GM21529 (cell line): ENCODE measurements around the gene SCN8A.

Experiments
- ATAC-seq: cut with Tn5 transposase; IDR thresholded peaks from one replicate; pipeline ENCODE4 v1.9.1; 2021; ENCODE audit not compliant: unreplicated experiment

SCN8A gene

DNA sequence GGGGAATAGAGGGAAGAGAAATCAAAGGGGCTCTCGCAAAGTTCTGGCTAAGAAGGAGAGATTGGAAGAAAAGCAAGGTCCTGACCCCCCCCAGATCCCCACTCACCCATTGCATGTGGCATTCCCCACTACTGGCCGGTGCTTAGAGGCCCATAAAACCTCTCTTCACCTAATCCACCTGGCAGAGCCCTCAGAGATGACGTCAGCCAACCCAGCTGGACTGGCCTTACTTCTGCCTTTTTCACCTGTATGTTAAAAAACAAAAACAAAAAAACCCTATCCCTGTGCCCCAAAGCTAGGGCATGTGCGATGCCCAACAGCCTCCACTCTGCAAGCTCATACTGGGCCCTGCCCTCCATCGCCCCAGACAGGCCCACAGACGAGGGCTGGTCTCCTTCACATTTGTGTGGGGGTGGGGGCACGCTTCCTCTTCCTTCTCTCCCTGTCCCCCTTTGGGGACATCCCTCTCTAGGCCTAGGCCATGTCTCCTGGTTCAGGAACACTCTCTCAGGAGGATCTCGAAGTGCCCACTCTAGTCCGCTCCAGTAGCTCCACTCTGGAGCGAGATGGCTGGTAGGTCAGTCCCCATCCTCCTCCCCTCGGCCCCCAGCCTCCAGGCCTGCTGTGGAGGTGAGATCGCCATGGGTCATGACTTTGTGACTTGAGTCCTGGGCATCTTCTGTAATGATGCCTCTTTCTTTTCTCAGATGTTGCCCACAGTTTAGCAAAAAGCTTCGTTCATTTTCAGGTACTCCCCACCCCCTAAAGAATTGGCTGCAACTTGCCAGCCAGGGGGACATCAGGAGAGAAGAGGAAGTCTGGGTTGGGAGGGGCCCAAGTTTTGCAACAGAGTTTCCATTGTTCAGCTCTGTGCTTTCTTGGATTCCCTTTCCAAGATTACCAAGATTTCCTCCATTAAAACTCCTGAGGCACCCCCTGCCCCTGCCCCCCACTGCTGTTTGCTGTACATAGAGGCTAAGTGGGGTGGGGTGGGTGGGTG, 220.5 kb downstream of the SCN8A start:
- ATAC-seq, result no peak

DNA sequence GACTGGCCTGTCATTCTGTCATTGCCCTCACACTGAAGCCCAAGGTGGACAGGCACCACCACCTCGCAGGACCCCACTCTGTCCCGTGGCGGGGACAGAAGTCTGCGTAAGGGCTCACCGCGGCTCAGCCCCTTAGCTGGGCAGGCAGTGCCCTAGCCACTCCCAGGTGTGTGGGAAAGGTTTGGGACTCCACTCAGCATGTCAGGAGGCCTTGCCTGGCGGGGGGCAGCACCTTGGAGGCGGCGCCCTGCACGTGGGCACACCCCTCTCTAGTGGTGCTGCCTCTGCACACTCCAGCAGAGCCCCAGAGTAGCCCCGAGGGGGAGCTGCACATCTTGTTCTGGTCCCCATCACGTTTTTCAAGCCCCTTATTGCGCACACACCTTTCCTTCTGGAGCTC, 221.8 kb downstream of the SCN8A start:
- ATAC-seq, result no peak

DNA sequence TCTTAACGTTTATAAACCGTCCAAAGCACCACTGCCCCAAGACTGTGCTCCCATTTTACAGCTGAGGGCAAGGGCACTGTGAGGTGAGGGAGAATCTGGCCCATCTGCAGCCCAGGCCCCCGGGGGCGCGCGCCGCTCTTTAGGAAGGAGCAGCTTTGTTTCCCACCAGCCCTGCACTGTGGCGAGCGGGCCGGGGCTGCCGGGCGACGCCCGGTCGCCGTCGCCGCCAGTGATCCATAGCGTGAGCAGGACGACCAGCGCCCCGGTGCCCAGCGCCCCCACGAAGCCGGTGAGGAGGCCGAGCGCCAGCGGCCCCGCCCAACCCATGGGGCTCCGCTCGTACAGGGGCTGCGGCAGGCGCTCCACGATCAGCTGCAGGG, 222.9 kb downstream of the SCN8A start:
- ATAC-seq, result no peak

DNA sequence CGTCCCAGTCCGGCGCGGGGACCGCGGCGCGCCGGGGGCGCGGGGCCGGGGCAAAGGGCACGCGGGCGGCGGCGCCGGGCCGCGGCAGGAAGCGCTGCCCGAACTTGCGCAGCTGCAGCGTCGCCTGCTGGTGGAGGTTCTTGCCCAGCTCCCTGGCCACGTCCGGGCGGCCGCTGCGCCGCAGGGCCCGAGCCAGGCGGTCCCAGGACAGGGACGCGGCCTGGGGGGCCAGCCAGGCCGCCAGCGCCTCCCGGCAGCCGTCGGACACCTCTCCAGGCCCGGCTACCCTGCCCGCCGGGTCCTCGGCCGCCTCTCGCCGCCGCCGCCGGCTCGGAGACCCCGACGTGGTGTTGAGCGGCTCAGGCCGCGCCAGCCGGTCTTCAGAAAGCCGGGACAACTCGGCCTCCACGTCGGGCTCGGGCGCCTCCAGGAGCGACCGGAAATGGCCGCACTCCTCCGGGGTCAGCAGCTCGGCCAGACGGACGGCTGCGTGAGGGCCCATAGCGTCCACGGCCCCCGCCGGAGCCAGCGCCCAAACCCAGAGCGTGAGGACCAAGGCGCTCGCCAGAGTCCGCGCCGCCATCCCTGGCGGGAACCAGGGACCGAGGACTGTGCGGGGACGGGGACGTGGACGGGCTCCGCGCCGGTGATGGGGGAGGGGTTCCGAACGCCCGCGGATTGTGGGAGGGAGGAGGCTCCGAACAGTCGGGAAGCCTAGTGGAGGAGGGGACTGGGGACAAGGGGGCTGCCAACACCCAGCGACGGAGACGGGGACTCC, 223.5 kb downstream of the SCN8A start:
- no peak for ATAC-seq

DNA sequence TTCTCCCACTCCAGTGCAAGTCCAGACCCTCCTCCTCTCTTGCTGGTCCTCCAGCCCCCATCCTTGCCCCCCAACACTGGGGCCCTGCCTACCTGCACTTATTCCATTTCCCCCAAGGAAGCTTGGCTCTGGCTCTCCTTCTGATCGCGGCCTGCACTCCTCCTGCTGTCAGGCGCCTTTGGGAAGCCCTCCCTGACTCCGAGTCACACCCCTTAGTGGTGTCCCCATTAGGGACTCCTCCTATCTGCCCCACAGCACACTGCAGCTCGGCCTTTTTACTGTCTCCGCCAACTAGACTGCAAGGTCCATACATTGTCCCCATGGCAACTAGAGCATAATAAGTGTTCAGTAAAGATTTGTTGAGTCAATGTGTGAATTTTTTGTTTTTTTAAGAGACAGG, 224.5 kb downstream of the SCN8A start:
- no peak for ATAC-seq

DNA sequence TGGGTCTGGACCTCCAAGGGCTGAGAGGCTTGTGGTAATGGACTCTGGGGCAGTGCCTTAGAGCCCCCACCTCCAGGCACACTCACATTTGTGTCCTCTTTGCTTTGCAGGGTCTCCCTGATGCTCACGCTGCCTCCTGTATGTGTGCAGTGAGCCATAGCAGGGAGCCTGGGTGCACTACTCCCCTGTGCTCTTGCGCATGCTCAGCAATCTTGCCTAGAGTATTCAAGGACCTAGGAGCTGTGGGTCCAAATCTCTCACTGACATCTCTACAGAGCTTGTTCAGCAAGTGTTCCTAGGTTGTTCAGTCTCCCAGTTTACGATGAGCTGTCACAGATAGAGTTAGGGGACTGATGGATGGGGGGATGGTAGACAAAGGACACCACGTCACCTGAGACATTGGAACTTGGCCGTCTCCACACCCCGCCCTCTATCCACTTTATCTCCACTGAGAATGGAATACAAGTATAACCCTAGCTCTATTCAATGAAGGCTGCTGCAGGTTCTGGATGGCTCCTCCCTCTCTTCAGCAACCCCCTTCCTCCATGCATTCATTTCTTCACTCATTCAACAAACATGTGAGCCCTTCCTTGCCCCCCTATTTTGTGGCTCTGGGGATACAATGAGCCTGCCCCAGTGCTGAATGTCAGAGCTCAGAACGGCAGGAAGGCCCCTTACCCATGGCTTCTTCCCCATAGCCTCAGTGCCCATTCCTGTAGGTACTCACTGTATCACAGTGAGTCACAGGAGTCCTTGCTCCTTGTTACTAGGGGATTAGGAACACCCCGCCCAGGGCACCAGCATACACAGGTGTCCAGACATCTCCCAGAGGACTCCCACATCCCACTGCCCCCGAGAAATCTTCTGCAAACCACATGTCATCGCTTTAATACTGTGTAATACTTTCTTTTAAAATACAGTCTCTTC, 226.3 kb downstream of the SCN8A start:
- ATAC-seq, result no peak

DNA sequence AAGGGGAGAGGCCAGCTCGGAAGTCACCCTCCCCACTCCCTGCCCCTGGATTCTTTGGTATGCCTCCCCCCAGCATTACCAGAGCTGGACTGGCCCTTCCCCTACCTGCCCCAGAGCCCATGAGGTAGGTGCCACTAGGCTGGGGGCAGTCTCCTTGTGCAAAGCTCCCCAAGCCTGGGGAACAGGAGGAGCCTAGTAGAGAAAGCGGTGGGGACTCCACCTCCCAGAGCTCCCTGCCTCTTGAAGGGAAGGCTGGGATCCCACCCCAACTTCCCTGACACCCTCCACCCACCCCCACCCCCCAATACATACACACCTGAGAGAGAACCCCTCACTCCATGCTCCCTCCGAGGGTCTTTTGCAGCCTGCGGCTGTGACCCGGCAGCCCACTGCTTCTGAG, 227.1 kb downstream of the SCN8A start:
- ATAC-seq, result no peak

DNA sequence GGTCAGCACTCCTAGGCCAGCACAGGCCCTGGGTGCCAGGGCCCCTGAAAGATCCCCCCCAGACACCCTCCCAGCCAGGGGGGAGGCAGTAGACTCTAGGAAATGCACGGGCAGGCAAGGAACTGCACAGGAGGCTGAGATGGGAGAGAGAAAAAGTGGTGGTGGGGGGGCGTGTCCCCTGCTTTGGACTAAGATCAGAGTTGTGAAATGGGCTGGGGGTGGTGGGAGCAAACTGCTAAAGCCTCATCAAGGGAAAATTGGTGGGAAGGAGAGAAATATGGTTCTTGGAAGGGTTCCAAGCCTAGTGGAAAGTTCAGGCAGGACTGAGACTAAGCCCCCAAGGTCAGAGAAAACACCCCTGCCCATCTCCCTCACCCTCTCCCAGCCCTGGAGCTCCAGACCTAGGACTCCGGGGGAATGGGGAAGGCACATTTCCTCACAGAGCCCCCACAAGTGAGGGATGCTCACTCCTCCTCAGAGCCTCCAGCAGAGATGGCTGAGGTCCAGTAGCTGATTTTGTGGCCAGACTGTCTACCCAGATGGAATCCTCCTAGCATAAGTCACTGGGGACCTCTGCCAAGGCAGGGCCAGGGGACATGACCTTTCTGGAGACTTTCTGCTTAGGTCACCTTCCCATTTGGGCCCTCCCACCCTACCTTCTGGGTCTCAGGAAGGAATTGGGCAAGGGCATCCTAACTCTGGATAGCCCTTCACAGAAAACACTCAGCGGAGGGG, 227.7 kb downstream of the SCN8A start:
- no peak for ATAC-seq

DNA sequence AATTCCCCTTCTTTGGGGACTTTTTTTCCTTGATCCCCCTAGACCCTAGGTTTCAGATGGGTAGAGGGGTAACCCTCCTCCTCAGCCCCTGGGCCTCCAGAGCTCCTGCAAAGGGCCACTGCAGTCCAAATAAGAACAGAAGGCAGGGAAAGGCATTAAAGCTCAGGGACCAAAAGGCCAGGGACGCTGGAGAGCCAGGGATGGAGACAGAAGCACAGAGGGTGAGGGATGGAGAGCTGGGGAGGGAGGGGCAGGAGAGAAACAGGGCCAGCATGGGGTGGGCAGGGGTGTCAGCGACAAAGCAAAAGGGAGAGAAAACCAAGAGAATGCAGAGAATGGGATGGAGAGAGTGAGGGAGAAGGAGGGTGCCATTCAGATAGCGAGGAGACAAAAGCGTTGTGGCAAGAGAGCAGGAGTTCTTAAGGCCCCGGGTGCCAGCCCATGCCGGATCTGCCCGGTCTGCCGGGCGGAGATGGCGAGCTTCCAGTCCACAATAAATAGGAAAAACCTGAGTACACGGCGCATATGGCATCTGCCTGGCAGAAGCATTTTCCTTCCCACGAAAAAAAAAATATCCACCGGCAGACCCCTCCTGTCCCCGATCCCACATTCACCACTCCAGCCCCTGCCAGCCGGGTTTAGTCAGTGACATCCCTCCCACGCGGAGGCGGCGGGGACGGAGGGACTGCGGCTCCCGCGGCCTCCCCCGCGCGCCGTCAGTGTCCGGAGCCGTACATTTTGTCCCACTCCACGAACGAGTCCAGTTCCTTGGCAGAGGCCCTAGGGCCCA, 228.9 kb downstream of the SCN8A start:
- ATAC-seq, result no peak

DNA sequence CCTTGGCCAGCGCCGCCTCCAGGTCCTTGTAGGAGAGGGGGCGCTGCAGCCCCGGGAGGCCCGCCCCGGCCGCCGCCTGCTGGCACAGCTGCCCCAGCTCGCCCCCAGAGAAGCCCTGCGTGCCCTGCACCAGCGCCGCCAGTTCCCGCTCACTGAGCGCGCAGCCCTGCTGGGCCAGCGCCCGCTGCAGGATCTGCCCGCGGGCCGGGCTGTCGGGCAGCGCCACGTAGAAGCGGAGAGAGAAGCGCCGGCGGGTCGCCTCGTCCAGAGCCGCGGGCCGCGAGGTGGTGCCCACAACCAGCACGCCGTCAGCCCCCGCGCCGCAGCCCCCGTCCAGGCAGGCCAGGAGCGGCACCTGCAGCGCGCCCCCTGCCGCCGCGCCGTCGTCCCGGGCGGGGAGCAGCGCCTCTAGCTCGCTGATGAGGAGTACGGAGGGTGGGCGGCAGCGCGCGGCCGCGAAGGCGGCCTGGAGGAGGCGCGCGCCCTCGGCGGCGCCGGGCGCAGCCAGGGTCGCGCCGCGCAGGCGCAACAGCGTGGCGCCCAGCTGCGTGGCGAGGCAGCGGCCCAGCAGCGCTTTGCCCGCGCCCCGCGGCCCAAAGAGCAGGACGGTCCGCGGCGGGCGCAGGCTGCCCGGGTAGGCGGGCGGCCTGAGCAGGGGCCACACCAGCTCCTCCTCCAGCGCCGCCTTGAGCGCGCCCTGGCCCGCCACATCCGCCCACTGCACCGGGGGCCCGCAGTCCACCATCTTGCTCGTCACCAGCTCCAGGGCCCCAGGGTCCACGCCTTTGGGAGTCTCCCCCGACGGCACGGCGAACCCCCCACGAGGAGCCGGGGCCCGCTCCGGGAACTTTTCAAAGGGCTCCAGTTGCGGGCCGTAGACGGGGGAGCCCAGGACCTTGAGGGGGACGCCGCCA, 229.8 kb downstream of the SCN8A start:
- ATAC-seq, result no peak

DNA sequence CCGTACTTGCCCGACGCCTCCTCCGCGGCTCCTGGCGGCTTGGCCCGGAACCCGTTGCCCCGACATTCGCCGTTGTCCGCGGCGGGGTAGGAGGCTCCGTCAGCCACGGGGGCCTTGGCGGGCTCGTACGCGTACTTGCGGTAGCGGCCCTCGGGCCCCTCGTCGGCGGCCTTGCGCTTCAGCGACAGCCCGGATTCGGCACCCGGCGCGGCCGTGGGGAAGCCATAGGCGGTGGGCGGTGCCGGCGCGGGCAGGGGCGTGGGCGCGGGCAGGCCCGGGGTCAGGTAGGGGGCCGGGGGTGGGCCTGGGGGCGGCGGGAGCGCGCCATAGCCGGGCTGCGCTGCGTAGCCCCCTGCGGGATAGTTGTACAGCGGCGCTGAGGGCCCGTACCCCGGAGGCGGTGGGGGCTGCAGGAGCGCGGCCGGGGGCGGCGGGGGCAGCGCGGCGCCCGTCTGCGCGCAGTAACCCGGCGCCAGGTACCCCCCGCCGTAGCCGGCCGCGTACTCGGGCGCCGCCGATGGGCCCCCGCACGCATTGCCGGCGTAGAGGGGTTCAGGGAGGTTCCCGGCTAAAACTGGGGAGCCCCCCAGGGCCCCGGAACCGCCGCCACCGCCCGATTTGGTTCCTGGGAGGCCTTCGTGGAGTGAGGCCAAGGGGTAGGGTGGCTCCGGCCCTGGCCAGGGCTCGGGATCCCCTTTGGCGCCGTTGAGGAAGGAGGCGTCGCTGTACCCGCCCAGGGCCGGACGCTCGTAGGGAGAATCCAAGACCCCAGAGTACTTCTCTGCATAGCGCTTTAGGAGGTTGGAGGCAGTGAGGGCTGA, 230.6 kb downstream of the SCN8A start:
- ATAC-seq, result no peak

DNA sequence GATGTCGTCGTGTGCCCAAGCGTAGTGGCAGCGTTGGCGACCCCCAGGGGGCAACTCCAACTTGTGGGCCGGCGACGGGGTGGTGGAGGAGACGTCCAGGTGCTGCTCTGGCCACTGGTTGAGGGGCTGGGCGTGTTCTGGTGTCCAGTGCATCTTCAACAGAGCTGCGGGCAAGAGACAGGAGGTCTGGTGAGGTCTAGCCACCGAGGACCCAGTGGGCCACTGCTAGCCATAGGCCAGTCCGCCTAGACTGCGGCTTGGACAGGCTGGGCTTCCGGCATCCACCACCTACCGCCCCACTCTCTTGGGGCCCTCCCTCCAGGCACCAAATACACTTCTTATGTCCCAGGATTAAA, 231.2 kb downstream of the SCN8A start:
- ATAC-seq, result no peak

DNA sequence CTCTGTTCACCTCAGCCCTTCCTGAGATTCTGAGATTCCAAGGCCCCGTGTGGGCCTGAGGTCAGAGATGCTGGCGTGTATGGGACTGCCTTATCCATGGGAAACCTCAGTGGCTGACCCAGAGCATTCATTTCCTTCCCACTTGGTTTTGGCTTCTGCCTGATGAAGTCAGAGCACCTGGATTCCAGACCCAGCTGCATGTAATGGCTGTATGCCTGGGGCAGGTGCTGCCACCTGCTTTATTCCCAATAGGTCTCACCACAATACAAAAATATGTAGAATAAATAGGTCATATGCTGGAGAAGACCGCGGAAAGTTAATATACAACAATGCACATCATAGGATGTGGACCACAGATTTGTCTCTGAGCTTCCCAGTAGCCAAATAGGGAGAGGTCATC, 231.9 kb downstream of the SCN8A start:
- no peak for ATAC-seq

DNA sequence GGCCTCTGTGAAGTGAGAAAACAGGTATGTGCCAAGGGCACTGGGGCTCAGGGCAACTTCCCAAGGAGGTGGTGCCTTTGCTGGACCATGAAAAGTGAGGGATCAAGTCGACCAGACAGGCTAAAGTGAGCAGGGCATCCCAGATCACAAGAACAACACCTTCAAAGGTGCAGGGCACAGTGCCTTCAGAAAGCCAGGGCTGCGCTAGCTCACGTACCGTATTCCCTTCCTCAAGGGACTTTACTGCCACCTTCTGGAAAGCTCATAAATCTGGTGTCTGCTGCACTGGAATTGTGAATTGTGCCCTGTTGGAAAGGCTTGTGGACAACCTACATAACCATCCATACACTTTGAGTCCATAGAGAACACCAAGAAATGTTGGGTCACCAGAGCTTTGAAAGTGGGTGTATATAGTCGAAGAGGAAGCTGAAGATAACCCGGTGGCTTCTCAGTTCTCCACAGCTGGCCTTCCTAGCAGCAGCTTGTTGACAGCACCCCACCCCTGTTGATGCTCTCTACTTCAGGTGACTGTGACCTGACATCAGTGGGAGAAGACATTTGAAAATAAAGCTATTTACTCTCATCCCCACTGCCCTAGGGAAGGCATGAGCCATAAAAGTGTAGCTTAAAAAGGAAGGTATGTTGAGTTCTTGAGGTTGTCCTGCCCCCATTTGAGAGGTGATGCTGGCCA, 233.0 kb downstream of the SCN8A start:
- no peak for ATAC-seq

DNA sequence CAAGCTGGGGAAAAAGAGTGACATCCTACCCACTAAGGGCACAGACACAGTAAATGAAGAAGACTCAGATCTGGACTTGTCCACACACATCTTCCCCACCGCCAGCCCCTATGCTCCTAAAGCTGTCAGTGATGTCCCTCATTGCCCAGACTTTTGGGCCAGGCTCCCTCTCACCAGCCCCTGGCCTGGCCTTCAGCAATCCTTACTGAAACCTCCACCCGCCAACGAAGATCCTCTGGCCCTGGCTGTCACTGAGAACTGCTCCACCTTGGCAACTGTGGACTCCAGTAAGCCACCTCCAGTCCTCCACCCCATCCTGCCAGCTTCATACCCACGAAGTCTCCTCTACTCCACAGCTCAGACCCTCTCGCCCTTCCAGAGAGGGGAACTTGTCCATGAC, 234.2 kb downstream of the SCN8A start:
- ATAC-seq, result no peak

DNA sequence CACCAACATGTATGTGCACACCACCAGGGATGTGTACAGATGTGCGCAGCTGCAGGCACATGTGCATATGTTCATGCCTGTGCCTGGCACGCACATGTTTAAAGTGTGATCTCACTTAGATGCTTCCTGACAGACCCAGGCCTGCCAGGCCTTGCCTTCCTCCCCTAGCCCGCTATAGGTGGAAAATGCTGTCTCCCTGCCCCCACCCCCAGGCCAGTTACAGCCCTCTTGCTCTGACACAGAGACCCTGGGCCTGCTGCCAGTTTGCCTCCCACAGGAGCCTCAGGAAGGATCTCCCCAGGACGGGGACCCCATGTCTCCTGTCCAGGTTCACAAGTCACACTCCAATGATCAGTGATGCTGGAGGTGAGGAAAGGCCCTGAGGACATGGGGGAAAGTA, 235.8 kb downstream of the SCN8A start:
- no peak for ATAC-seq
